ENCODE data around the gene XNDC1N. TPM values are rescaled to one million over a fixed set of nuclear protein-coding genes. Genes with fewer than 3 reads are reported as not detected.

The XNDC1N gene
- total RNA-seq, 1 donor = 9.4 TPM

- H2AFZ ChIP-seq (ENCODE audit: low read length) = no peak overlapping the region
- peaks cover 63% of the 10 kb centered on the region for H4K20me1 ChIP-seq (ENCODE audit: insufficient read depth, low read length)
- DNase-seq (ENCODE audit: insufficient read length, low spot score, missing footprints) = no peak
- no peak overlapping the region for H3K4me3 ChIP-seq (ENCODE audit: insufficient read depth, low read length)
- no peaks in the 10 kb centered on the region for H3K36me3 ChIP-seq (ENCODE audit: insufficient read depth, low read length)
- no peak for TF ChIP-seq CTCF (IDR thresholded peaks at IDR 0.05; ENCODE audit: extremely low read depth, low read depth, low read length)
- no peak overlapping the region for H3K27ac ChIP-seq (ENCODE audit: low read depth, low read length)
- H3K27me3 ChIP-seq (ENCODE audit: insufficient read depth, low read length) = no peaks in the 10 kb centered on the region
- H3K4me2 ChIP-seq (ENCODE audit: insufficient read depth, low read length) = no peak overlapping the region
- peaks cover 32% of the 10 kb centered on the region for H3K4me1 ChIP-seq (ENCODE audit: insufficient read depth, low read length)
- no peaks in the 10 kb centered on the region for H3K9me3 ChIP-seq (ENCODE audit: low read depth, low read length)
- peaks cover 86% of the 10 kb centered on the region for H3K79me2 ChIP-seq (ENCODE audit: insufficient read depth, low read length)
Observed at GRCh38 chr11:71933141-71933933, 4.9 kb upstream of the XNDC1N start.

- peaks cover 83% of the 10 kb centered on the region for H3K79me2 ChIP-seq (ENCODE audit: insufficient read depth, low read length)
- H3K4me2 ChIP-seq (ENCODE audit: insufficient read depth, low read length) = peak overlapping the region; percentile 97
- H4K20me1 ChIP-seq (ENCODE audit: insufficient read depth, low read length) = peaks cover 58% of the 10 kb centered on the region
- peaks cover 30% of the 10 kb centered on the region for H3K4me1 ChIP-seq (ENCODE audit: insufficient read depth, low read length)
- TF ChIP-seq CTCF (IDR thresholded peaks at IDR 0.05; ENCODE audit: extremely low read depth, low read depth, low read length) = no peak
- H3K36me3 ChIP-seq (ENCODE audit: insufficient read depth, low read length) = no peaks in the 10 kb centered on the region
- H2AFZ ChIP-seq (ENCODE audit: low read length) = no peak overlapping the region
- H3K27ac ChIP-seq (ENCODE audit: low read depth, low read length) = peak overlapping the region; percentile 94
- H3K27me3 ChIP-seq (ENCODE audit: insufficient read depth, low read length) = no peaks in the 10 kb centered on the region
- peak; percentile 87 for DNase-seq (ENCODE audit: insufficient read length, low spot score, missing footprints)
- H3K9me3 ChIP-seq (ENCODE audit: low read depth, low read length) = no peaks in the 10 kb centered on the region
- no peak overlapping the region for H3K4me3 ChIP-seq (ENCODE audit: insufficient read depth, low read length)
Observed at GRCh38 chr11:71931245-71931602, 2.8 kb upstream of the XNDC1N start.

GRCh38 chr11:71930556-71931244 is 2.3 kb upstream of the XNDC1N start:
- H3K9me3 ChIP-seq (ENCODE audit: low read depth, low read length) = no peaks in the 10 kb centered on the region
- no peak overlapping the region for H2AFZ ChIP-seq (ENCODE audit: low read length)
- H4K20me1 ChIP-seq (ENCODE audit: insufficient read depth, low read length) = peaks cover 58% of the 10 kb centered on the region
- no peaks in the 10 kb centered on the region for H3K27me3 ChIP-seq (ENCODE audit: insufficient read depth, low read length)
- peaks cover 79% of the 10 kb centered on the region for H3K79me2 ChIP-seq (ENCODE audit: insufficient read depth, low read length)
- no peak for DNase-seq (ENCODE audit: insufficient read length, low spot score, missing footprints)
- peak overlapping the region; percentile 94 for H3K27ac ChIP-seq (ENCODE audit: low read depth, low read length)
- no peak for TF ChIP-seq CTCF (IDR thresholded peaks at IDR 0.05; ENCODE audit: extremely low read depth, low read depth, low read length)
- no peaks in the 10 kb centered on the region for H3K36me3 ChIP-seq (ENCODE audit: insufficient read depth, low read length)
- H3K4me1 ChIP-seq (ENCODE audit: insufficient read depth, low read length) = peaks cover 30% of the 10 kb centered on the region
- peak overlapping the region; percentile 97 for H3K4me2 ChIP-seq (ENCODE audit: insufficient read depth, low read length)
- H3K4me3 ChIP-seq (ENCODE audit: insufficient read depth, low read length) = peak overlapping the region; percentile 80

GRCh38 chr11:71929491-71929890 is 1.1 kb upstream of the XNDC1N start:
- H4K20me1 ChIP-seq (ENCODE audit: insufficient read depth, low read length) = peaks cover 53% of the 10 kb centered on the region
- H2AFZ ChIP-seq (ENCODE audit: low read length) = peak overlapping the region; percentile 95
- H3K4me2 ChIP-seq (ENCODE audit: insufficient read depth, low read length) = peak overlapping the region; percentile 97
- no peak for TF ChIP-seq CTCF (IDR thresholded peaks at IDR 0.05; ENCODE audit: extremely low read depth, low read depth, low read length)
- H3K4me1 ChIP-seq (ENCODE audit: insufficient read depth, low read length) = peaks cover 30% of the 10 kb centered on the region
- no peaks in the 10 kb centered on the region for H3K27me3 ChIP-seq (ENCODE audit: insufficient read depth, low read length)
- H3K27ac ChIP-seq (ENCODE audit: low read depth, low read length) = peak overlapping the region; percentile 94
- DNase-seq (ENCODE audit: insufficient read length, low spot score, missing footprints) = no peak
- H3K9me3 ChIP-seq (ENCODE audit: low read depth, low read length) = no peaks in the 10 kb centered on the region
- peak overlapping the region; percentile 80 for H3K4me3 ChIP-seq (ENCODE audit: insufficient read depth, low read length)
- H3K36me3 ChIP-seq (ENCODE audit: insufficient read depth, low read length) = no peaks in the 10 kb centered on the region
- peaks cover 68% of the 10 kb centered on the region for H3K79me2 ChIP-seq (ENCODE audit: insufficient read depth, low read length)
